ENCODE results near the gene OR2AT4. TPM values are rescaled to one million over a fixed set of nuclear protein-coding genes. Genes with fewer than 3 reads are reported as not detected.

OR2AT4 gene
- total RNA-seq, result not detected

- in situ Hi-C loops (cut with MboI; ENCODE audit: low sequenced_read_pairs in 4 of 4) (no loop called here), intact Hi-C loops (cut with DNase I; ENCODE audit: low total_unique reads) (no loop called here)
- Histone ChIP-seq H3K4me3 (no peak within 1 kb of the TSS), H3K4me1 (no peaks in the 10 kb centered on the region), H3K36me3 (no peaks in the 10 kb centered on the region), H3K27ac (no peak within 1 kb of the TSS), H3K27me3 (peaks cover 0 to 9% (median 0%) of the 10 kb centered on the region in 3 donors), H3K9me3 (no peaks in the 10 kb centered on the region)
- no peak for TF ChIP-seq CTCF (IDR thresholded peaks at IDR 0.05 in 4 of 5, conservative IDR thresholded peaks at IDR 0.05 in 1 of 5)
- no peak for TF ChIP-seq POLR2A (IDR thresholded peaks at IDR 0.05)
- ATAC-seq (no peak), DNase-seq (no peak)
Measured at GRCh38 chr11:75096456-75097172, at the start of gene OR2AT4. OR2AT4 (minus strand) TSS chr11:75096876.

- ATAC-seq (no peak), DNase-seq (no peak)
- Histone ChIP-seq H3K4me3 (no peak overlapping the region), H3K9me3 (no peaks in the 10 kb centered on the region), H3K36me3 (no peaks in the 10 kb centered on the region), H3K4me1 (peaks cover 0 to 7% of the 10 kb centered on the region in 2 donors), H3K27me3 (no peaks in the 10 kb centered on the region), H3K27ac (no peak overlapping the region)
- intact Hi-C loops (cut with DNase I; ENCODE audit: low total_unique reads), result no loop called here
- TF ChIP-seq POLR2A (IDR thresholded peaks at IDR 0.05) (no peak), CTCF (IDR thresholded peaks at IDR 0.05 in 4 of 5, conservative IDR thresholded peaks at IDR 0.05 in 1 of 5) (no peak)
- in situ Hi-C loops (cut with MboI; ENCODE audit: low sequenced_read_pairs in 4 of 4), result loop anchor here (5.0 kb wide), 3 partner anchors 56 to 101 kb away; no protein-coding TSS in a partner anchor
Measured at GRCh38 chr11:75145972-75146519, 49.4 kb upstream of the OR2AT4 start.

- no peak for DNase-seq
- H3K9me3 ChIP-seq, result no peaks in the 10 kb centered on the region
- peaks cover 0 to 7% of the 10 kb centered on the region in 2 donors for H3K4me1 ChIP-seq
- TF ChIP-seq CTCF (IDR thresholded peaks at IDR 0.05 in 4 of 5, conservative IDR thresholded peaks at IDR 0.05 in 1 of 5) (no peak), POLR2A (IDR thresholded peaks at IDR 0.05) (no peak)
- no peaks in the 10 kb centered on the region for H3K27me3 ChIP-seq
- no peak overlapping the region for H3K4me3 ChIP-seq
- no peak overlapping the region for H3K27ac ChIP-seq
- H3K36me3 ChIP-seq, result no peaks in the 10 kb centered on the region
- in situ Hi-C loops (cut with MboI; ENCODE audit: low sequenced_read_pairs in 4 of 4) (loop anchor here (5.0 kb wide), 3 partner anchors 57 to 102 kb away; no protein-coding TSS in a partner anchor), intact Hi-C loops (cut with DNase I; ENCODE audit: low total_unique reads) (no loop called here)
- ATAC-seq, result no peak
Measured at GRCh38 chr11:75145196-75145971, 48.7 kb upstream of the OR2AT4 start.

GRCh38 chr11:75144716-75145014 lies 48.0 kb upstream of the OR2AT4 start:
- in situ Hi-C loops (cut with MboI; ENCODE audit: low sequenced_read_pairs in 4 of 4), result loop anchor here (5.0 kb wide), 3 partner anchors 58 to 103 kb away; no protein-coding TSS in a partner anchor
- TF ChIP-seq POLR2A (IDR thresholded peaks at IDR 0.05) (no peak), CTCF (IDR thresholded peaks at IDR 0.05 in 4 of 5, conservative IDR thresholded peaks at IDR 0.05 in 1 of 5) (peak in 1 of 5 experiments; percentile 19)
- no peaks in the 10 kb centered on the region for H3K9me3 ChIP-seq
- no peaks in the 10 kb centered on the region for H3K27me3 ChIP-seq
- ATAC-seq (no peak), DNase-seq (no peak)
- H3K4me1 ChIP-seq, result peaks cover 0 to 7% of the 10 kb centered on the region in 2 donors
- intact Hi-C loops (cut with DNase I; ENCODE audit: low total_unique reads), result loop anchor here (1.0 kb wide), 2 partner anchors 61 to 104 kb away; no protein-coding TSS in a partner anchor
- no peak overlapping the region for H3K4me3 ChIP-seq
- no peaks in the 10 kb centered on the region for H3K36me3 ChIP-seq
- H3K27ac ChIP-seq, result no peak overlapping the region
